OCI-LY7 (cell line): Measurements from ENCODE around the gene SIN3B. TPM values are rescaled to one million over a fixed set of nuclear protein-coding genes. Genes with fewer than 3 reads are reported as not detected.

Experiments
- BruUV-seq: library from RNA; stranded (reverse); fragments of 400-500 nt; replicated peaks from 2 replicates; lab custom pipeline; 2021; lab: Mats Ljungman, UMichigan
- CTCF ChIA-PET: fragments of 300-600 bp; sonication (Branson Sonifier 250); formaldehyde crosslinking; loops from one replicate; lab custom pipeline; 2022; ENCODE audit warnings: antibody characterized with exemption; ENCODE audit not compliant: unreplicated experiment; lab: Charles Lee
- POLR2A ChIA-PET: fragments of 300-600 bp; sonication (Branson Sonifier 250); formaldehyde crosslinking; loops from one replicate; lab custom pipeline; 2022; ENCODE audit warnings: antibody characterized with exemption; lab: Charles Lee
- DNase-seq: peaks from one replicate; pipeline ENCODE4 v3.0.0-alpha.2; 2015; ENCODE audit warnings: low spot score
- H2AFZ ChIP-seq: fragments of 200-600 bp; sonication (generic), shearing (Covaris generic); 2 replicates; pipeline ENCODE4 v1.6.1; 2014; ENCODE audit warnings: mild to moderate bottlenecking, antibody characterized with exemption, low read length, moderate library complexity
- H3K27ac ChIP-seq: fragments of 200-600 bp; sonication (generic); 2 replicates; pipeline ENCODE4 v1.5.1; 2014; ENCODE audit warnings: mixed run types, low read depth, mild to moderate bottlenecking, moderate library complexity, low read length, inconsistent platforms; ENCODE audit not compliant: poor library complexity, severe bottlenecking
- H3K36me3 ChIP-seq: fragments of 200-600 bp; sonication (generic); 2 replicates; pipeline ENCODE4 v1.6.1; 2014; ENCODE audit warnings: mild to moderate bottlenecking, antibody characterized with exemption, low read length, moderate library complexity, mixed read lengths; ENCODE audit not compliant: insufficient read depth
- H3K4me1 ChIP-seq: fragments of 200-600 bp; sonication (generic); 2 replicates; pipeline ENCODE4 v1.5.1; 2014; ENCODE audit warnings: mild to moderate bottlenecking, low read length; ENCODE audit not compliant: insufficient read depth, poor library complexity, severe bottlenecking
- H3K4me2 ChIP-seq: fragments of 200-600 bp; sonication (generic); 2 replicates; pipeline ENCODE4 v1.6.1; 2014; ENCODE audit warnings: mild to moderate bottlenecking, low read length
- H3K4me3 ChIP-seq: fragments of 200-600 bp; sonication (generic); 2 replicates; pipeline ENCODE4 v1.5.1; 2014; ENCODE audit warnings: mild to moderate bottlenecking, low read depth, low read length; ENCODE audit not compliant: poor library complexity, severe bottlenecking
- H3K79me2 ChIP-seq: fragments of 200-600 bp; sonication (generic); 2 replicates; pipeline ENCODE4 v1.6.1; 2016; ENCODE audit warnings: low read depth, mild to moderate bottlenecking, low read length, moderate library complexity, mixed read lengths; ENCODE audit not compliant: insufficient read depth
- H3K9me2 ChIP-seq: fragments of 200-600 bp; sonication (generic); 2 replicates; pipeline ENCODE4 v1.6.1; 2016; ENCODE audit warnings: mild to moderate bottlenecking, low read length, mixed read lengths; ENCODE audit not compliant: insufficient read depth
- H3K9me3 ChIP-seq: fragments of 200-600 bp; sonication (generic); 2 replicates; pipeline ENCODE4 v1.6.1; 2014; ENCODE audit warnings: mild to moderate bottlenecking, mixed run types, low read length, mixed read lengths
- H4K20me1 ChIP-seq: fragments of 200-600 bp; sonication (generic); 2 replicates; pipeline ENCODE4 v1.6.1; 2014; ENCODE audit warnings: mild to moderate bottlenecking, antibody characterized with exemption, low read length, moderate library complexity, mixed read lengths; ENCODE audit not compliant: insufficient read depth
- CTCF ChIP-seq: fragments of 200-600 bp; sonication (generic); conservative IDR thresholded peaks from 2 replicates; pipeline ENCODE4 v1.5.1; 2014; ENCODE audit warnings: mild to moderate bottlenecking, antibody characterized with exemption, low read length, moderate library complexity, mixed read lengths
- EZH2phosphoT487 ChIP-seq: fragments of 200-600 bp; sonication (generic); IDR thresholded peaks from 2 replicates; pipeline ENCODE4 v1.6.1; 2018; ENCODE audit warnings: low read depth, borderline replicate concordance, mild to moderate bottlenecking, mixed run types, antibody characterized with exemption, low read length, moderate library complexity, mixed read lengths
- intact Hi-C: fragments of 100-400 bp; cut with micrococcal nuclease; formaldehyde crosslinking; loops from one replicate; pipeline ENCODE4 v1.10.0; 2022; ENCODE audit not compliant: unreplicated experiment
- total RNA-seq, 2 experiments: library from RNA; depleted of rRNA in 1 of 2; stranded (reverse); fragments of >200 nt in 1 of 2; shearing (Covaris generic) in 1 of 2; gene quantifications; 2 replicates each; pipeline ENCODE4 v1.2.3, GENCODE V29; 2014 to 2022

SIN3B gene
- total RNA-seq, 2 experiments from 2014 or later, result 19.4 to 45.4 TPM

GRCh38 chr19:16822648-16823047 lies 6.5 kb upstream of the SIN3B start:
- H2AFZ ChIP-seq, result no peak overlapping the region
- H3K4me2 ChIP-seq, result no peak overlapping the region
- CTCF ChIA-PET, result no interaction called here

GRCh38 chr19:16824658-16825311 lies 4.4 kb upstream of the SIN3B start:
- no peak overlapping the region for H2AFZ ChIP-seq
- no TSS peak for BruUV-seq

More at GRCh38 chr19:16822648-16823047, 6.5 kb upstream of the SIN3B start:
- H3K36me3 ChIP-seq, result no peaks in the 10 kb centered on the region
- no peak overlapping the region for H3K27ac ChIP-seq
- no peak for DNase-seq
- H3K9me2 ChIP-seq, result no peaks in the 10 kb centered on the region
- H3K9me3 ChIP-seq, result no peaks in the 10 kb centered on the region
- POLR2A ChIA-PET, result no interaction called here
- no TSS peak for BruUV-seq
- H3K79me2 ChIP-seq, result no peaks in the 10 kb centered on the region
- H4K20me1 ChIP-seq, result no peaks in the 10 kb centered on the region
- no peak for TF ChIP-seq CTCF
- TF ChIP-seq EZH2phosphoT487, result no peak
- H3K4me3 ChIP-seq, result no peak overlapping the region
- intact Hi-C loops, result no loop called here
- no peaks in the 10 kb centered on the region for H3K4me1 ChIP-seq

More at GRCh38 chr19:16824658-16825311, 4.4 kb upstream of the SIN3B start:
- Histone ChIP-seq H3K36me3 (no peaks in the 10 kb centered on the region), H3K79me2 (peaks cover 3% of the 10 kb centered on the region; the same call in 1 of the 2 replicates), H4K20me1 (no peaks in the 10 kb centered on the region), H3K27ac (no peak overlapping the region), H3K4me2 (no peak overlapping the region), H3K9me2 (no peaks in the 10 kb centered on the region), H3K9me3 (no peaks in the 10 kb centered on the region), H3K4me1 (peaks cover under 1% of the 10 kb centered on the region), H3K4me3 (no peak overlapping the region)
- no peak for DNase-seq
- POLR2A ChIA-PET, result no interaction called here
- CTCF ChIA-PET, result no interaction called here
- TF ChIP-seq CTCF, result no peak
- no peak for TF ChIP-seq EZH2phosphoT487
- intact Hi-C loops, result loop anchor here (5.0 kb wide), 1 partner anchor 73 kb away; no protein-coding TSS in a partner anchor
